ENCODE results near the gene EML4. TPM values are rescaled to one million over a fixed set of nuclear protein-coding genes. Genes with fewer than 3 reads are reported as not detected.

EML4 gene, protein sequence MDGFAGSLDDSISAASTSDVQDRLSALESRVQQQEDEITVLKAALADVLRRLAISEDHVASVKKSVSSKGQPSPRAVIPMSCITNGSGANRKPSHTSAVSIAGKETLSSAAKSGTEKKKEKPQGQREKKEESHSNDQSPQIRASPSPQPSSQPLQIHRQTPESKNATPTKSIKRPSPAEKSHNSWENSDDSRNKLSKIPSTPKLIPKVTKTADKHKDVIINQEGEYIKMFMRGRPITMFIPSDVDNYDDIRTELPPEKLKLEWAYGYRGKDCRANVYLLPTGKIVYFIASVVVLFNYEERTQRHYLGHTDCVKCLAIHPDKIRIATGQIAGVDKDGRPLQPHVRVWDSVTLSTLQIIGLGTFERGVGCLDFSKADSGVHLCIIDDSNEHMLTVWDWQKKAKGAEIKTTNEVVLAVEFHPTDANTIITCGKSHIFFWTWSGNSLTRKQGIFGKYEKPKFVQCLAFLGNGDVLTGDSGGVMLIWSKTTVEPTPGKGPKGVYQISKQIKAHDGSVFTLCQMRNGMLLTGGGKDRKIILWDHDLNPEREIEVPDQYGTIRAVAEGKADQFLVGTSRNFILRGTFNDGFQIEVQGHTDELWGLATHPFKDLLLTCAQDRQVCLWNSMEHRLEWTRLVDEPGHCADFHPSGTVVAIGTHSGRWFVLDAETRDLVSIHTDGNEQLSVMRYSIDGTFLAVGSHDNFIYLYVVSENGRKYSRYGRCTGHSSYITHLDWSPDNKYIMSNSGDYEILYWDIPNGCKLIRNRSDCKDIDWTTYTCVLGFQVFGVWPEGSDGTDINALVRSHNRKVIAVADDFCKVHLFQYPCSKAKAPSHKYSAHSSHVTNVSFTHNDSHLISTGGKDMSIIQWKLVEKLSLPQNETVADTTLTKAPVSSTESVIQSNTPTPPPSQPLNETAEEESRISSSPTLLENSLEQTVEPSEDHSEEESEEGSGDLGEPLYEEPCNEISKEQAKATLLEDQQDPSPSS
- 10 to 100 TPM; 23.3 to 52.4 (median 31.7) TPM for total RNA-seq

DNA sequence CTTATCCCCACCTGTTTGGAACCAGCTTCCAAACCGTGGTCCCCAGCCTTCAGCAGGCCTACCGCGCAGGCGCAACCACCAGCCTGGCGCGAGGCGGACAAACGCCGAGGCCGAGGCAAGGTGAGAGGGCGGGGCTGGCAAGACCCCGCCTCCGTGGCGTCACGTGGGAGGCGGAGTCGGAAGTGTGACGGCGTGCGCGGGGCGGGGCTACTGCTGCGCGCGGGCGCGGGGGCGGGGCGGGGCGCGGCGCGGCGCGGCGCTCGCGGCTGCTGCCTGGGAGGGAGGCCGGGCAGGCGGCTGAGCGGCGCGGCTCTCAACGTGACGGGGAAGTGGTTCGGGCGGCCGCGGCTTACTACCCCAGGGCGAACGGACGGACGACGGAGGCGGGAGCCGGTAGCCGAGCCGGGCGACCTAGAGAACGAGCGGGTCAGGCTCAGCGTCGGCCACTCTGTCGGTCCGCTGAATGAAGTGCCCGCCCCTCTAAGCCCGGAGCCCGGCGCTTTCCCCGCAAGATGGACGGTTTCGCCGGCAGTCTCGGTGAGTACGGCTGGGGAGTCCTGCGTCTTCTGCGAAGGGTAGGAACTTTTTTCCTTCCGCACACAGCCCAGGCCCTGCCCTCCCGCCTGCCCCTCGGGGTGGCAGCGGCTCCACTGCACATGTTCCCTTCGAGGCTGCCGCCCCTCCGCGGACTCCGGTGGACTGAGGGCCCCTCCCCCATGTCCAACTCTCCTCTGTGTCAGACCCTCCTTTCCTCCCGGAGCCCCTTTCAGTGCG lies at the start of gene EML4:
TSS of gene EML4 (plus strand) at position 254 of the 774 bp plus-strand sequence. CDS start at position 513, 259 bp downstream.
- TF ChIP-seq, protein P1, sequence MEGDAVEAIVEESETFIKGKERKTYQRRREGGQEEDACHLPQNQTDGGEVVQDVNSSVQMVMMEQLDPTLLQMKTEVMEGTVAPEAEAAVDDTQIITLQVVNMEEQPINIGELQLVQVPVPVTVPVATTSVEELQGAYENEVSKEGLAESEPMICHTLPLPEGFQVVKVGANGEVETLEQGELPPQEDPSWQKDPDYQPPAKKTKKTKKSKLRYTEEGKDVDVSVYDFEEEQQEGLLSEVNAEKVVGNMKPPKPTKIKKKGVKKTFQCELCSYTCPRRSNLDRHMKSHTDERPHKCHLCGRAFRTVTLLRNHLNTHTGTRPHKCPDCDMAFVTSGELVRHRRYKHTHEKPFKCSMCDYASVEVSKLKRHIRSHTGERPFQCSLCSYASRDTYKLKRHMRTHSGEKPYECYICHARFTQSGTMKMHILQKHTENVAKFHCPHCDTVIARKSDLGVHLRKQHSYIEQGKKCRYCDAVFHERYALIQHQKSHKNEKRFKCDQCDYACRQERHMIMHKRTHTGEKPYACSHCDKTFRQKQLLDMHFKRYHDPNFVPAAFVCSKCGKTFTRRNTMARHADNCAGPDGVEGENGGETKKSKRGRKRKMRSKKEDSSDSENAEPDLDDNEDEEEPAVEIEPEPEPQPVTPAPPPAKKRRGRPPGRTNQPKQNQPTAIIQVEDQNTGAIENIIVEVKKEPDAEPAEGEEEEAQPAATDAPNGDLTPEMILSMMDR (IDR thresholded peaks at IDR 0.05; ENCODE audit: low read depth): no peak

DNA sequence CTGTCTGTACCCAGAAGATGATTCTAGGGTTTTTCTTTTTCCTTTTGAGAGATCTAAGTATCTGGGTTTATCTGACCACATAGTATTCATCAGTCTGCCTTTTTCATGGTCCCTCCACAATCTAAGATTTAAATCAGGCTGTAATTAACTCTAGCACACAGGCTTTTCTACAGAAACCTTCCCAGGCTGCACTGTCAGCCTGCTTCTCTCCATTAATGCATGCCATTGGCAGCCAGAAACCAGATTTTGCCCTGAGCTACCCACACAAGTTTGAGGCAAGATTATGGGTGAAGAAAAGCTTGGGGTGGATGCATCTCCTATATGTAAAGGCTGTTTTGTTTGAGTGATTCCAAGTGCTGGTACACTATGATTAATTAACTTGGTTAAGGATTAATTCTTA lies 45.7 kb upstream of the EML4 start:
- TF ChIP-seq, protein P1 (IDR thresholded peaks at IDR 0.05; ENCODE audit: low read depth): no peak

- TF ChIP-seq, protein P1 (IDR thresholded peaks at IDR 0.05; ENCODE audit: low read depth): no peak
Observed at GRCh38 chr2:42124011-42124785, 45.0 kb upstream of the EML4 start.

DNA sequence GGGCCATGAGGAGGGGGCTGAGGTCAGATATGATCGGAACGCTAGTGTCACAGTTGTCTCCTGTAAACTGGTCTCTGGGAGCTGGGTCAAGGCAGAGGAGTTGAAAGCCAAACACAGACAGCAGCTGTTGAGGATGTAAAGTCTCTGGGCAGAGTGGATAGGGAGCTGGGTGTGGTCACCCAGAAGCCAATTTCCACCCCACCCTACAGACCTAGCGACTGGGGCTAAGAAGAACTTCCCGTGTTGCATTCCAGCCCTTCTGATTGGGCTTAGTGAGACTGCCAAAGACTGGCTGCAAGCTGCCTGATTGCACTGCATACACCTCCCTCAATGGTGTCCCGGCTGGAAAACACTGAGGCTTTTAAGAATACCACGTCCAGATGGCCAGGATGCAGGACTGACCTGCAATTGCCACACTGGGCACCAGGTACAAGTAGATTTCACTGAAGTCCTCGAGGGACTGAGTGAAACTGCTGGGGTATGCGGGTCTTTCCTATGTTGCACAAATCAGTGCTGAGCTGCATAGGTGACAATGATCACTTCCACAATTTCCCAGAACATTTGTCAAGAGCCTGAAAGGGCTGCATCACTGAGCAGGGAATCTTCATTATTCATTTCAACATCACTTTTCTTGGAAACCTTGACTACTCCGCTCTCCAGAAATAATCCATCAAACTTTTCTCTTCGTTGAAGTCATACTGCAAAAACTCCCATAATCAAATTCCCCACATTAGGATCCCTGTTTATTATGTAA lies 43.1 kb upstream of the EML4 start:
- TF ChIP-seq, protein P1 (IDR thresholded peaks at IDR 0.05; ENCODE audit: low read depth): no peak

DNA sequence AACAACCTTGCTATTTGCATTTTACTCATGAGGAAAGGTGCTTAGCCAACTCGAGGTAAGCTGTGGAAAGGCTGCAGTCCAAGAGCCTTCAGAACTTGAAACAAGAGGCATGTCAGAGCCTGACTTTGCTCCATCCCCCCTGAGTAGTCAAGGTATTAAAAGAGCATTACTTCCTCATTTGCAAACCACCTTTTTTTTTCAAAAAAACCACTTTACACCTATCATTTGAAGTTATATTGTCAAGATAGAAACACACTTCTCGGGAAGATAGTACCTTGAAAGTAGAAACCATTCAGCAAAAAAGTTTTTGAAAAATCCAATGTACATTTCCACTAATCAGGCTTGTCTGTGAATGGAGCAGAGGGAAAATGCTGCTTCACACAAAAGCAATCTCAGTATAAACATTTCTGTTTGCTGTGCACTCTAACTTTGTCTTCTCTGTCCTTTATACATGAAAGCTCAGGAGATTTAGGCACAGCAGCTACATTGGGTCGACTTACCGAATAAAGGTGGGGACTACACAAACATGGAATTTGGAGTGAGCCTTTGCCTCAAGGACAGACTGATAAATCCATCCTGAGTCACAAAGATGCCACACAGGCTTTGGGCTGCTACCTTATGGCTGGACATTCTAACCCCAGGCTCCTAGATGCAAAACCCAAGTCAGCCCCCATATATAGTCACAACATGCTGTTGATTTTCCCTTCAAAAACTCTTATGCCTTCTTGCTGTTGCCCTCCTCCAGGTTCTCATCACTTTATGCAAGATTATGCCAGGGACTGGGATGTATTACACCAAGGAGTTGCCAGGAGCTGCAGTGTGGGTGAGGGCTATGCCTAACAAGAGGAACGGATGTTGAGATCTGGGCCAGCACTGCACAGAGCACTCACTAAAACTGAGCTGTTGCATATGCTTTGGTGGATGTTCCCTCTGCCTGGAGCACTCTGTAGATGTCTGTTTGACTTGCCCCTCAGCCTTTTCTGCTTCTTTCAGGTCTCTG lies 41.4 kb upstream of the EML4 start:
- TF ChIP-seq, protein P1 (IDR thresholded peaks at IDR 0.05; ENCODE audit: low read depth): no peak
